ENCODE results near the gene LRRC4C.
"Not testable (repeated sequence)": the region's sequence is repeated elsewhere in the genome, so short reads cannot be mapped to it uniquely, and the experiment has no call there.

The LRRC4C gene

DNA sequence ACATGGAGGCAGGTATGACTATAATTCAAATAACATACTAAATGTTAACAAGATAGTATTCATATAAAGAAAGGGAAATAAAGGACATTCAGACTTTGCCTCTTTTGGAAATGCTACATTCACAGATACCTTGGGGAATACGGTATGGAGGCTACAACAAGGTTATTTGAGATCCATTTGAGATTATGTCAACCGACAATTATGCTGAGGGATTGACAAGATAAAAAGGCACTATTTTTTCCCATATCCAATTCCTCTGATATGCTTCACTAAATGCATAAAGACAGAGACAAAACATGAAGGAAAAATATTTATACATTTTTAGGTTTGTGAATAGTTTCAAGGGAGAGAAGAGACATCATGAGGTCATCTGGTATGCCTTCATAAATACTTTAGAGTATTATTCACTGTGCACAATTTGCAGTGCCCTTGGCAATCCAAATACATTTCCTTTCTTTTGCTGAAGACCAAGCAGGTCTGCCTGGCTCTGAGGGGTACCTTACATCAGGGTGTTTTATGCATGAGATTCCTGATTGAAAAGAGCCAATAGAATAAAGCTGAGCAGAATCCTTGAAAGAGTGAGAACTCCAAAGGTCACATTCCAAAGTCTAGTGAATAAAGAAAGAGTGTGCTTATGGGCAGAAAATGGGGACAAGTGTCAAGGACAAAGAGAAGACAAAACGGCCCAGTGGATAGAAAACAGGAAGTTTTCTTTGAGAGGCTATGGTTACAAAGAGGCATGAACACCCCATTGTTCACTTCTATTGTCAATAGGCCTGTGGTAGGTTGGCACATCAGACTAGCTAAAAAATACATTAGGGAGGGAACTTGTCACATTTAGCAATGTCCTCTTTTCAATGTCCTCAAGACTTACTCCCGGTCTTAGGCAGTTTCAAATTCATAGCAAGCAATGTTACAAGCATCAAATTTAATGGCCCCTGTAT, 455.8 kb downstream of the LRRC4C start:
- no peak for DNase-seq

DNA sequence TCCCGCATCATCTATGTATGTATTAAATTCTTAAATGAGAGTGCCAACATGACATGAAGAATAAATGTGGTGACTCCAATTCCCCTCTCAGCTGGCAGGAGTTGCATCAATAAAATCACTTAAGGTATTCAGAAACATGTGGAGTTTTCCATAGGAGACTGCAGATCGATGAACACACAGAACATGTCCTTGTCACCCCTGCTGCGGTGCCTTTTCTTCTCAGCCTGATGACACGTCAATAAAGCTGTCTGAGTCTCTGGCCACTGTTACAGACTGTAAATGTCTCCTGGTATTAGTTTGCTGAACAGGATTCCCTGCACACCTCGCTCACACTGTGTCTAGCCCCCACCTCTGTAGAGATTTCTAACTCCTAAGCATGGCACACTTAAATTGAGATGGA, 460.5 kb downstream of the LRRC4C start:
- no peak for DNase-seq

DNA sequence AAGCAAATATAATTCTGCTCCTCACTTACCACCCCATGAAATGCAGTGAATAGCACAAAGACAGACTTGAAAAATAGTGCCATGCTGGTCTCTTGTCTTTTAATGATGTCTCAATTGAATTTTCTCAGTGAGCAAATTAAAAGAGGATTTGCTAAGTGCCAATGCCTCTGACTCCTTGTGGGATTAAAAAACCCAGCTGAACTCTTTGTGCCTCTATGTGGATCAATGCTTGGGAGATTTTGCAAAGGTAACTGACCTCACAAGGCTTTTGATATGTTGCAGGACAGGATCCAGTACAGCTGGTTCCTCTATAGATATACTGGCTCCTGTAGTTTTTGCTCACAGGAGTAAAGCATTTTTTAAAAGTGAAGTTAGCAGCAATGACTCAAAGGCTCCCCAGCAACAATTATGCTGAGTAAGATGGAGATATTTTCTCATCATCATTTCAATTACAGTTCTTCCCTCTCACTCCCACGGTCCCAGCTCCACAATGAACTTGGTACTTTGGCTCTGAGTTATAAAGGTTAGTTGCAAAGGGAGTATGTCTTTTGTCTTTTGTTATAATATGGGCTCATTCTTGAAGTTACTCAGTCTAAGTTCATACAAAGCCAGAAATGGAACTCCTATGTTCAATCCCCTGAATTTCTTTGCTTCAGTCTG, 471.5 kb downstream of the LRRC4C start:
- no peak for DNase-seq

DNA sequence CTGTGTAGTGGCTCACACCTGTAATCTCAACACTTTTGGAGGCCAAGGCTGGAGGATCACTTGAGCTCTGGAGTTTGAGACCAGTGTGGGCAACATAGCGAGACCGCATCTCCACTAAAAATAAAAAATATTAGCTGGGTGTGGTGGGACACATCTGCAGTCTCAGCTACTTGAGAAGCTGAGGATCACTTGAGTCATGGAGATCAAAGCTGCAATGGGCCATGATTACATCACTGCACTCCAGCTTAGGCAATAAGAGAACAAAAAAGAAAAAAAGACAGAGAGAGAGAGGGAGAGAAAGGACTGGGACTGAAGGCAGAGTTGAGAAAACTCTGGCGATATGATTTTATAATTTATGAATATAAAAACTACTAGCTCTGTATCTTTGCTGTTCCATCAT, 473.1 kb downstream of the LRRC4C start:
- no peak for DNase-seq

DNA sequence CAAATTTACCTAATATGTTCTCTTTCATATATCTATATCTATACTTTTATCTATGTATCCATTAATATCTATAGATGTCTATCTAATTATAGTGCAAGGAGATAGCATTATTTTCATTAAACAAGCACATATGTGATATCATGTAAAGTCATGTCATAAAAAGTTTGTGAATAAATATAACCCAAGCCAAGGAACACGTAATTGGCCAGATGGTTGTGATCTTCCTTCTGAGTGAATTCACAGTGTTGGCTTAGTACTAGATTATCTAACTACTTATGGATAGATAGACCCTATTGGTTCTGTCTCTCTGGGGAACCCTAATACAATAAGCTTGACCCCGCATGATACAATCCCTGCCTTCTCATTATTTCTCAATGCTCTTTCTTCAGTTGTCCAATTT, 484.4 kb downstream of the LRRC4C start:
- no peak for DNase-seq

DNA sequence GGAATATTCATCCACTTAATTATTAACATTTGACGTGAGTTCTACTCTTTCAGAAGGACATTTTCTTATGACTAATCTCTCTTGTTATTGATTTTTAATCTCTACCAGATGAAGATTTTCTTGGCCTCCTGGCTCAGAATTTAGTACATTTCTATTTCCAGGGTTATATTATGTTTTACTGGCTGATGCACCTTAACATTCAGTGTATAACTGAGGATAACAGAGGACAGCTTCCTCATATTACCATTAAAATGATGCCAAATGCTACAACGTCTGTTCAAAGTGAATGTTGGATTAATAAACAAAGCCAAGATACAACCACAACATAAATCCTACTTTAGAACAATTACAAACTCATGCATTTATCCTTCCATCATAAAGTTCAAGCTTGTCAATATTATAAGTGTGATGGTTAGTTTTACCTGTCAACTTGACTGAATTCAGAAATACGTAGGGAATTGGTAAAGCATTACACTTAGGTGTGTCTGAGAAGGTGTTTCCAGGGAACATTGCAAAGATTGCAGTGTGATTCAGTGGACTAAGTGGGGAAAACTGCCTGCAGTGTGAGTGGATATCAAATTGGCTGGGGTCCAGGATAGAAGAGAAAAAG, 485.2 kb downstream of the LRRC4C start:
- DNase-seq = no peak

DNA sequence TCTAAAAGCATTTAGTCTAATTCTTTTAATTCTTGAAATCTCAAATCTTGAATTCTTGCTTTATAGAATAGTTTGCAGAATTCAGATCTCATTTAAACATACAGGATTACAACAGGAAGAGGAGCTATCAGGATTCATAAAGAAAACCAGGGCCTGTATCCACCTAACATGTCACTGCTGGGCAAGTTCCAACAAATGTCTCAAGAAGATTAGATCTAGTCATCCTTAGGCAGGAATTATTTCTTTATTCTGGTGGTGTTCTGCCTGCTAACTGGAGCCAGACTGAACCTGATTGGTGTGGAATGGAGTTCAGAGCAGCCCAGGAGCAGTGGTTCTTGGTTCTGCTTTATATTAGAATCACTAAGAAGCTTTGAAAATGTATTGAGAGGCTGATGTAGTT, 500.7 kb downstream of the LRRC4C start:
- DNase-seq = no peak

DNA sequence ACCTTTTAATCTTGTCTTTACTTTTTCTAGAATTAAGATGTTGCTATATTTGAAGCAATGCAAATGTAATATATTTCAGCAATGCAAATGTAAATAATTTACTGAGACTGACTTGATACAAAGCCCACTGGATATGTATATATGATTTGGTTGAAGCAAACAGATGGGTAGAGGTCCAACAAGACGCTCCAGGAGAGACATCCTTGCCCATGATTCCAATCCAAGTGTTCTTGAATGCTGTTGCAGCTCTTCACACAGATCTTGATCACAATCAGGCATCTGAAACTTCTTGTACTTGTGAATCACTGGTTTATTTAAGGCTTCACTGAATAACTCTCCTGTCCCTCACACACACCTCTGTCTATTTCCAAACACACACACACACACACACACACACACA, 507.0 kb downstream of the LRRC4C start:
- no peak for DNase-seq

DNA sequence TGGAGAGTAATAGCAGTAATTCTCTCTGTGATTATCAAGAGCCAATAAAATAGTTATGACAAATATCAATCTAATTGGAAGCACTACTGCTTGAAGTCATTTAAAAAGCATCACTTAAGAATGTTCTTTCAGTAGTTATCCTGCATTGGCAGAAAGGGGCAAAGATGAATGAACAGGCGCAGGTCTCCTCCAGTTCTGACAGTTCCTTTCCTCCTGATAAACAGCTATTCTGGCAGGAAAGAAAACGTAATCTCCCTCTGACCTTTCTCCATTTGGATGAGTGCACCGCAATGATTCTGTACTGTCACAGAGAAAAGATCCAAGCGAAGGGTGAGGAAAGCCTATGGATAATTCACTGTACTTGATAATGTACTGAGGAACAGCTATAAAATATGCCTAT, 521.5 kb downstream of the LRRC4C start:
- no peak for DNase-seq

DNA sequence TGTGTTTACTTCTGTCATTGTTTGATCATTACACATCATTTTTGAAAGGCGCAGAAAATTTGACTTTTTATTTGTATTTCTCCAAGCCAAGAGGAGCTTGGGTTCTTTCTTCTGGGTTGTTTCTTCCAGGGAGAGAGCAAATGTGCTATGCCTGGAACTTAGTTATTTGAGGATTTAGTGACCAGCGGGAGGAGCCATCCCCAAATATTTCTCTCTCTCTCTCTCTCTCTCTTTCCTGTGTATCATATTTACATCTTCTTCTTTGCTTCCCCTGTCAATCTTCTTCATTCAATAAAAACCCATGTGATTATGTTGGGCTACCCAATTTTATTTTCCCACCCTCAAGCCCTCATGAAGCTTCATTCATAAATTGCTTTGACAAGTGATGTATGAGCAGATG, 534.5 kb downstream of the LRRC4C start:
- DNase-seq = no peak

DNA sequence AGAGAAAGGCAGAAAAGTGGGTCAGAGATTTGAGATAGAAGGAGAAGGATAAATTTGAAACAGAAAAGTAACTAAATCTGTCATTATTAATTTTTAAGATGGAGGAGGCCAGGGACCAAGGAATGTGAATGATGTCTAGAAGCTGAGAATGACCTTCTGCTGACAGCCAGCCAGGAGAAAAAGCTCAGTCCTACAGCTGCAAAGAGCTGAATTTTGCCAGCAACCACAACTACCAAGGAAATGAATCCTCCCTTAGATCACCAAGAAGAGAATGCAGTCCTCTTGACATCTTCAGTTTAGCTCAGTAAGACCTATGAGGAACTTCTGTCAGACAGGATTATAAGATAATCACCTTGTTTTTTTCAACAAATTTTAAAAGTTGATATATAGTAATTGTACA, 538.2 kb downstream of the LRRC4C start:
- no peak for DNase-seq

DNA sequence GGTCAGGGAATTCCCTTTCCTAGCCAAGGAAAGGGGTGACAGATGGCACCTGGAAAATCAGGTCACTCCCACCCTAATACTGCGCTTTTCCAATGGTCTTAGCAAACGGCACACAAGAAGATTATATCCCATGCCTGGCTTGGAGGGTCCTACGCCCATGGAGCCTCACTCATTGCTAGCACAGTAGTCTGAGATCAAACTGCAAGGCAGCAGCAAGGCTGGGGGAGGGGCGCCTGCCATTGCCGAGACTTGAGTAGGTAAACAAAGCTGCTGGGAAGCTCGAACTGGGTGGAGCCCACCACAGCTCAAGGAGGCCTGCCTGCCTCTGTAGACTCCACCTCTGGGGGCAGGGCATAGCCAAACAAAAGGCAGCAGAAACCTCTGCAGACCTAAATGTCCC, 548.7 kb downstream of the LRRC4C start:
- DNase-seq = not testable (repeated sequence)

DNA sequence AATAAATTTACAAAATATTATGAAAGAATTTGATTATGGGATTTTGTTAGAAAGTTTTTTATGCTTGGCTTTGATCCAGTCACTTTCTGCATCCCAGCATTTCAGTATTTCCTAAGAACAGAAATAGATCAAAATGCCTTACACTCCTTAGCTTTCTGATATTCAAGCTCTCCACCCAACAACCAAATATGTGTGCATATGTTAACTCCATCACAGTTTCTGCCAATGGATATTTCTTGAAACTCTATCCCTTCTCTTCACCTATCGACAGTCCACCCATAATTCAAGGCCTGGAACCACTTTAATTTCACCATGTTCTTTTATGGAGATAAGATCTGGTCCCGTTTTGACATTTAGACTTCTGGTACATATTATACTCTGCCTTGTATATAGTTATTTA, 565.0 kb downstream of the LRRC4C start:
- DNase-seq = no peak

DNA sequence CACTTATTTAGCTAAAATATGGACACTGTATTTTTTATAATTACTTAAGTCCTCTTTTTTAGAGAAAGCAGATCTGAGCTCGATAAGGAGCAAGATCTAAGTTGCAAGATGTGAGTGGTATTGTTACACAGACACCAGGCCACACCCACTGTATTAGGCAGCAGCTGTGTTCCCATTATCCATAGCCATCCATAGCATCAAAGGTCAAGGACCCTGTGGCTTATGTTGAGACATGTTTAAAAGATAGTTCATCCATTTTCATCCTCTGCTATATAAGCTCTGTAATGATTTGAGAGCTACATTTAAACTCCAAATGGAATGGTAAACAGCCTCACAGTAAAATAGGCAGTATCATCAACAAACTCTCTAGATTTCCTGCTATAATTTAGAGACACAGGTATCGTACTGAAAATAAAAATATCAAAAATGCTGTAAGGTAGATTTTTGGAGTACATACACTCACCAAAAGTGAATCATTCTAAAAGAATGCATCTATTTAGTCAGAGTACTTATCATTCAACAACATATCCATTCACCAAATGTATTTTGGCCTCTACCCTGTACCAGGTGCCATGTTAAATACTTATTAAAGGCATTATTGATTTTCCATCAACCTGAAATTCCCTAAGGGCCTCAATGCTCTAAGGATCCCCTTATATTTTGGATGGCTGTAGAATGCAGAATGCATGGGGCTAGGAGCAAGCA, 574.0 kb downstream of the LRRC4C start:
- DNase-seq = no peak

DNA sequence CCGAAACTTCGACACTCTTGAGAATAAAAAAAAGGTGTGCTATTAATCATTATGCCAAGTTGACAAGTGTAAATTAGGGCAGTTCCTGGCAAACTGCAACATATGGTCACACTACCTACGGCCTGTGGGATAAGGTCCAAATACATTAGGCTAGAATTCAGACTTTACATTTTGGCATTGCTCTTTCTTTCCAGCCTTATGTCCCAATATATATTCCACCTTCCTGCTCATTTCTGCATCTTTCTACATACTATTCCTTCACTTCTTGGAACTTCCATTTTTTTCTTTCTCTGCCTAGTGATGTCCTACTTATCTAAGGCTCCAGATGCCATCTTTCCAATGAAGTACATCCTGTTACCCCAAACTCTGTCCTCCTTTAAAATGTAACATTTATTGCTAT, 577.2 kb downstream of the LRRC4C start:
- DNase-seq = no peak

DNA sequence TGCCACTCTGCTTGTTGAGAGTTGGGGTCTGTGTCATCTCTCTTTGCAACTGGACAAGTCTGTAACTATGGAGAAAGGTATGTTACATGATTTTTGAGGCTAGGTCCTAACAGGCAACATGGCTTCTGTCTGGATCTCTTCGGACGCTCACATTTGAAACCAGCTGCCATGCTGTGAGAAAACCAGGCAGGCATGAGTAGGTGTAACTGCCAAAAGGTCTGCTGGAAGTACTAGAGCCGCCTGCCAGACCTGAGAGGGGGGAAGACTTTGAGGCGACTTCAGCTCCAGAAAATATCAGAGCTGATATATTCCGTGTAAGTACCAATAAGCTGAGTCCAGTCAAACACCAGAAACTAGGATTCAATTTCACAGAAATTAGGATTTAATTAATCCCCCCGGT, 579.5 kb downstream of the LRRC4C start:
- no peak for DNase-seq

DNA sequence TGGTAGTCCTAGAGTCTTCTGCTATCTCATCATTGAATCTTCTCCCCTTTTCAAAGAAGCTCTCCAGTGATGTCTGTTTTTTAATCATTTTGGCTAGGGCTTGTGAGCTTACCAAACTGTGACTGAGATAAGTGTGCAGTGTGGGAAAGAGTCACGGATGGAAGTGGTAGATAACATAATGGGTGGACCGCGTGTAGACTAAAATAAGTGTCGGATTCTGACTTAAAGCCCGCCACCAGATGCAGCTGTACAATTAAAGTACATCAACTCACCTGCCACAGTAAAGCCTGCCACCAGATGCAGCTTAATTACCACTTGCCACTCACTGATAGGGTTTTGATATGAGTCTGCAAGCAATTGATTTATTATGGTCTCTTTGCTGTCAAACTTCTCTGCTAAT, 581.5 kb downstream of the LRRC4C start:
- DNase-seq = no peak

DNA sequence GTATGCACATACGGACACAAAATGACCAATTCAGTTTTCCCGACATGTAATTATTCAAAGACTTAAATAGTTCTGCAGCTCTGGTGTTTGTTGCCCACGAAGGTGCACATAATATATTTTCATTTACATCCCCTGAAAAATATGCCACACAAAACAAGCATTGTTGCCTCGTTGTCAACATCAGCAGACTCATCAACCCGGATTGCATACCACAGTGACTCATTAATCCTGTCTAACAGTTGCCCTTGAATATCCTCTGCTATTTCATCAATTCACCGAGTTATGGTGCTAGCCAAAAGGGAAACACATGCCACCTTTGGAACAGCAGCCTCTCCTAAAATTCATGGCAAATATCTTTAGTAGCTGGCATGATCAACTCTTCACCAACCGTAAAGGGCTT, 582.2 kb downstream of the LRRC4C start:
- no peak for DNase-seq

DNA sequence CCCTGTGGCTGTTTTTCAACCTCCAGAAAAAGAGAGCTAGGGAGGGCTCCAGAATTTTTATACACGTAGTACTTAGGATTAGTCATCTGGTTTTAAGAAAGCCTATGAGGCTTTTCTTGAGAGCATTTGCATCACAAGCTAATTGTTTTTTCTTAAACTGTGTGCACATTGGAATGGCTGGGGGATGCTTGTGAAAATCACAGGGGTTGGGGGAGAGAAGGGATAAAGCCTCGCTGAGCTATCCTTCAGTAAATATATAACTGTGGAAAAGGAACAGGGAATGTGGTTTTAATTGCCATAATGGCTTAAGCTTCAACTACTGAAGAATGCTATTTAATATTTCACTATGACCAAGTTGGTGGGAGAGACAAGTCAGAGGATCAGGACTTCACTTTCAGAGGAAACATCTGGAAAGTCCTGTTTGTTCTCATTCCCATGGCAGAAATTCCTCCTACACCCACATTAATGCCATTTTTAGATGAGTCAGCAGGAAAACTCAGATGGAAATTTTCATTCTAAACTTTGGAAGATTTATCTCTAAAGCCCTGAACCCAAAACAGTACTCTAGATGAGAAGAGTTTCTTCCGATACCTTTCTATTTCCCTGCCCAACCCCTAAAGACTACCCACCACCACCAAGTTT, 591.3 kb downstream of the LRRC4C start:
- DNase-seq = no peak

DNA sequence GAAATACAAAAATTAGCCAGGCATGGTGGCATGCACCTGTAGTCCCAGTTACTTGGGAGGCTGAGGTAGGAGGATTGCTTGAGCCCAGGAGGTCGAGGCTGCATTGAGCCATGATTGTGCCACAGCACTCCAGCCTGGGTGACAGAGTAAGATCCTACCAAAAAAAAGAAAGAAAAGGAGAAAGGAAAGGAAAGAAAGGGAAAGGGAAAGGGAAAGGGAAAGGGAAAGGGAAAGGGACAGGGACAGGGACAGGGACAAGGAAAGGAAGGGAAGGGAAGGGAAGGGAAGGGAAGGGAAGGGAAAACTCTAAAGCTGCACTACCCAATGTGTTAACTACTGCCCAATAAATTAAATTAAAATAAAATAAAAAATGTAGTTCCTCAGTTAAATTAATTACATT, 601.7 kb downstream of the LRRC4C start:
- not testable (repeated sequence) for DNase-seq

DNA sequence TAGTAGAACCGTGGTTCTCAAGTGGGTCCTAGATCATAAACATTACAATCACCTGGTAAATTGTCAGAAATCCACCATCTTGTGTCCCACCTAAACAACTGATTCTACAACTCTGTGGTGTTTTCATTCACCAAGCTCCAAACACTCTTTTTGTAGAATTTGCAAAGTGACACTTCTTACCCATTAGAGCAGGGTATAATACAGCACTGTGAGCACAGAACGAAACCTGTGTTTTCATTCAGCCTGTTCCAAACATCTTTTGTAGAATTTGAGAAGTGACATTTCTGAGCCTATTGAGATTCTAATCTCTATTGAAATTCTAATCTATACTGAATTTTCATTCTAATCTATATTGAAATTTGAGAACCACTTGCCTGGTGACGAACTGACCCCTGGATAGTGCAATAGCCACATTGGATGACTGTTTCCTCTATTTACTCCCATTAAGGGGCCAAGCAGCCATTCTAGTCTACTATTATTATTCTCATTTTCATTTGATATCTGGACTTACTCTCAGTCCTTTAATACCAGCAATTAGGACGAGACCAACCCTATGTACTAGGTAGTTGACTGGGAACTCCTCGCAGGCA, 616.6 kb downstream of the LRRC4C start:
- no peak for DNase-seq

DNA sequence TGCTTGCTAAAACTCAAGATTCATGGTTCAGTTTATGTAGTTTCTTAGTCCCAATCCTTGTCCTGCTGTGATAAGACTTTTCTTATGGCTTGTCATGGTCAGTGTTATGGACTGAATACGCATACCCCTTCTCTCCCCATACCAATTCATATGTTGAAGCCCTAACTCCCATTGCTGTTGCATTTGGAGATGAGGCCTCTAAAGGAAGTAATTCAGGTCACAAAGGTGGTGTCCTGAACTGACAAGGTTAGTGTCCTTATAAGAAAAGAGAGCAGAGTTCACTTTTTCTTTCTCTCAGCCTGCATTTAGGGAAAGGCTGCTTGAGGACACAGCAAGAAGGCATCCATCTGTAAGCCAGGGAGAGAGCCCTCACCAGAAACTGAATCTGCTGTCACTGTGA, 618.2 kb downstream of the LRRC4C start:
- no peak for DNase-seq

All from activated CD4-positive, alpha-beta T cell treated with anti-CD3 and anti-CD28 coated beads, Interleukin-2, amount 50 U/mL, for 4 hours (primary cell).